ENCODE results near the gene ZC3H6. TPM values are rescaled to one million over a fixed set of nuclear protein-coding genes. Genes with fewer than 3 reads are reported as not detected.
"Not testable (repeated sequence)": the region's sequence is repeated elsewhere in the genome, so short reads cannot be mapped to it uniquely, and the experiment has no call there.

Gene ZC3H6
- total RNA-seq, 1 experiment from 2014 or later, result 10.0 TPM

GRCh38 chr2:112277596-112278220 is 2.3 kb downstream of the ZC3H6 start:
- DNase-seq (ENCODE audit: low spot score), result no peak
- no peak for ATAC-seq
- ChIA-PET CTCF (no interaction called here), POLR2A (interaction anchor here (1.2 kb wide), 1 partner anchor 23 kb away, joined by 4 read pairs; the partner anchor contains the start of gene ZC3H8)
- peak overlapping the region; percentile 79 for H3K4me3 Mint-ChIP-seq
- no peaks in the 10 kb centered on the region for H3K36me3 Mint-ChIP-seq
- H3K4me1 Mint-ChIP-seq, result peaks cover 24% of the 10 kb centered on the region
- no peaks in the 10 kb centered on the region for H3K9me3 Mint-ChIP-seq
- TF ChIP-seq MYBL2 (CRISPR knock-in tag; IDR thresholded peaks at IDR 0.05) (no peak), NFYB (CRISPR knock-in tag; conservative IDR thresholded peaks at IDR 0.05; ENCODE audit: low read depth) (no peak), ZNF121 (CRISPR knock-in tag; IDR thresholded peaks at IDR 0.05) (no peak), ATF1 (CRISPR knock-in tag; IDR thresholded peaks at IDR 0.05) (no peak), TEAD4 (CRISPR knock-in tag; IDR thresholded peaks at IDR 0.05) (no peak), RELA (CRISPR knock-in tag; IDR thresholded peaks at IDR 0.05; ENCODE audit: borderline replicate concordance) (no peak), ZNF232 (CRISPR knock-in tag; IDR thresholded peaks at IDR 0.05) (no peak), ATF6 (CRISPR knock-in tag; IDR thresholded peaks at IDR 0.05) (no peak), CREM (CRISPR knock-in tag; IDR thresholded peaks at IDR 0.05) (no peak)
- TF ChIP-seq, protein P1, sequence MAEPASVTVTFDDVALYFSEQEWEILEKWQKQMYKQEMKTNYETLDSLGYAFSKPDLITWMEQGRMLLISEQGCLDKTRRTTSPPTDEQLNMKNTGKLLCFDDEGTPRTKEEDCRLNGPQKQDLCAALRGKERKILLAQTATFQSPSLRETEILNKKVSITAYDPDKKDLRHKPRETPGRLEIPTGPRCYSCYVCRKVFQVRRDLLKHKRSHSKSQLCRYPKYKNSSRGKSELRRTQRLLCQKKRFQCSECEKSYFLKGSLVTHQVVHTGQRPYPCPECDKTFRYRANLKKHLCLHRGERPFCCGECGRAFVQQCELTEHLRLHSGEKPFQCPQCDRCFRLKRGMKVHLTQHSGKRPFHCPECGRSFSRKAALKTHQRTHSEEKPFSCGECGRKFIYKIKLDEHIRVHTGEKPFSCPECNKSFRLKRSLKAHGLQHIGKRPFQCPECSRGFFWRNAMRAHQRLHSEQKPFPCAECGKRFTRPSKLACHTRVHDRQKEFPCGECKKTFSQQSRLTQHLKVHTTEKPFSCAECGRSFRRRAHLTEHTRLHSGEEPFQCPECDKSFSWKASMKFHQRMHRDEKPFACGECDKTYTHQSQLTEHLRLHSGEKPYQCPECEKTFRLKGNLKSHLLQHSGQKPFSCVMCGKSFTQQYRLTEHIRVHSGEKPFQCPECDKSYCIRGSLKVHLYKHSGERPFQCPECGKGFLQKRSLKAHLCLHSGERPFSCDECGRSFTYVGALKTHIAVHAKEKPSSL (CRISPR knock-in tag; conservative IDR thresholded peaks at IDR 0.05), result no peak
- TF ChIP-seq, protein P2, sequence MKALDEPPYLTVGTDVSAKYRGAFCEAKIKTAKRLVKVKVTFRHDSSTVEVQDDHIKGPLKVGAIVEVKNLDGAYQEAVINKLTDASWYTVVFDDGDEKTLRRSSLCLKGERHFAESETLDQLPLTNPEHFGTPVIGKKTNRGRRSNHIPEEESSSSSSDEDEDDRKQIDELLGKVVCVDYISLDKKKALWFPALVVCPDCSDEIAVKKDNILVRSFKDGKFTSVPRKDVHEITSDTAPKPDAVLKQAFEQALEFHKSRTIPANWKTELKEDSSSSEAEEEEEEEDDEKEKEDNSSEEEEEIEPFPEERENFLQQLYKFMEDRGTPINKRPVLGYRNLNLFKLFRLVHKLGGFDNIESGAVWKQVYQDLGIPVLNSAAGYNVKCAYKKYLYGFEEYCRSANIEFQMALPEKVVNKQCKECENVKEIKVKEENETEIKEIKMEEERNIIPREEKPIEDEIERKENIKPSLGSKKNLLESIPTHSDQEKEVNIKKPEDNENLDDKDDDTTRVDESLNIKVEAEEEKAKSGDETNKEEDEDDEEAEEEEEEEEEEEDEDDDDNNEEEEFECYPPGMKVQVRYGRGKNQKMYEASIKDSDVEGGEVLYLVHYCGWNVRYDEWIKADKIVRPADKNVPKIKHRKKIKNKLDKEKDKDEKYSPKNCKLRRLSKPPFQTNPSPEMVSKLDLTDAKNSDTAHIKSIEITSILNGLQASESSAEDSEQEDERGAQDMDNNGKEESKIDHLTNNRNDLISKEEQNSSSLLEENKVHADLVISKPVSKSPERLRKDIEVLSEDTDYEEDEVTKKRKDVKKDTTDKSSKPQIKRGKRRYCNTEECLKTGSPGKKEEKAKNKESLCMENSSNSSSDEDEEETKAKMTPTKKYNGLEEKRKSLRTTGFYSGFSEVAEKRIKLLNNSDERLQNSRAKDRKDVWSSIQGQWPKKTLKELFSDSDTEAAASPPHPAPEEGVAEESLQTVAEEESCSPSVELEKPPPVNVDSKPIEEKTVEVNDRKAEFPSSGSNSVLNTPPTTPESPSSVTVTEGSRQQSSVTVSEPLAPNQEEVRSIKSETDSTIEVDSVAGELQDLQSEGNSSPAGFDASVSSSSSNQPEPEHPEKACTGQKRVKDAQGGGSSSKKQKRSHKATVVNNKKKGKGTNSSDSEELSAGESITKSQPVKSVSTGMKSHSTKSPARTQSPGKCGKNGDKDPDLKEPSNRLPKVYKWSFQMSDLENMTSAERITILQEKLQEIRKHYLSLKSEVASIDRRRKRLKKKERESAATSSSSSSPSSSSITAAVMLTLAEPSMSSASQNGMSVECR (CRISPR knock-in tag; IDR thresholded peaks at IDR 0.05; ENCODE audit: borderline replicate concordance), result no peak
- TF ChIP-seq, protein P3, sequence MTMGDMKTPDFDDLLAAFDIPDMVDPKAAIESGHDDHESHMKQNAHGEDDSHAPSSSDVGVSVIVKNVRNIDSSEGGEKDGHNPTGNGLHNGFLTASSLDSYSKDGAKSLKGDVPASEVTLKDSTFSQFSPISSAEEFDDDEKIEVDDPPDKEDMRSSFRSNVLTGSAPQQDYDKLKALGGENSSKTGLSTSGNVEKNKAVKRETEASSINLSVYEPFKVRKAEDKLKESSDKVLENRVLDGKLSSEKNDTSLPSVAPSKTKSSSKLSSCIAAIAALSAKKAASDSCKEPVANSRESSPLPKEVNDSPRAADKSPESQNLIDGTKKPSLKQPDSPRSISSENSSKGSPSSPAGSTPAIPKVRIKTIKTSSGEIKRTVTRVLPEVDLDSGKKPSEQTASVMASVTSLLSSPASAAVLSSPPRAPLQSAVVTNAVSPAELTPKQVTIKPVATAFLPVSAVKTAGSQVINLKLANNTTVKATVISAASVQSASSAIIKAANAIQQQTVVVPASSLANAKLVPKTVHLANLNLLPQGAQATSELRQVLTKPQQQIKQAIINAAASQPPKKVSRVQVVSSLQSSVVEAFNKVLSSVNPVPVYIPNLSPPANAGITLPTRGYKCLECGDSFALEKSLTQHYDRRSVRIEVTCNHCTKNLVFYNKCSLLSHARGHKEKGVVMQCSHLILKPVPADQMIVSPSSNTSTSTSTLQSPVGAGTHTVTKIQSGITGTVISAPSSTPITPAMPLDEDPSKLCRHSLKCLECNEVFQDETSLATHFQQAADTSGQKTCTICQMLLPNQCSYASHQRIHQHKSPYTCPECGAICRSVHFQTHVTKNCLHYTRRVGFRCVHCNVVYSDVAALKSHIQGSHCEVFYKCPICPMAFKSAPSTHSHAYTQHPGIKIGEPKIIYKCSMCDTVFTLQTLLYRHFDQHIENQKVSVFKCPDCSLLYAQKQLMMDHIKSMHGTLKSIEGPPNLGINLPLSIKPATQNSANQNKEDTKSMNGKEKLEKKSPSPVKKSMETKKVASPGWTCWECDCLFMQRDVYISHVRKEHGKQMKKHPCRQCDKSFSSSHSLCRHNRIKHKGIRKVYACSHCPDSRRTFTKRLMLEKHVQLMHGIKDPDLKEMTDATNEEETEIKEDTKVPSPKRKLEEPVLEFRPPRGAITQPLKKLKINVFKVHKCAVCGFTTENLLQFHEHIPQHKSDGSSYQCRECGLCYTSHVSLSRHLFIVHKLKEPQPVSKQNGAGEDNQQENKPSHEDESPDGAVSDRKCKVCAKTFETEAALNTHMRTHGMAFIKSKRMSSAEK (CRISPR knock-in tag; IDR thresholded peaks at IDR 0.05; ENCODE audit: borderline replicate concordance), result no peak
- TF ChIP-seq, protein P4, sequence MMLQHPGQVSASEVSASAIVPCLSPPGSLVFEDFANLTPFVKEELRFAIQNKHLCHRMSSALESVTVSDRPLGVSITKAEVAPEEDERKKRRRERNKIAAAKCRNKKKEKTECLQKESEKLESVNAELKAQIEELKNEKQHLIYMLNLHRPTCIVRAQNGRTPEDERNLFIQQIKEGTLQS (CRISPR knock-in tag; conservative IDR thresholded peaks at IDR 0.05), result no peak
- H3K27ac Mint-ChIP-seq, result no peak overlapping the region
- no peaks in the 10 kb centered on the region for H3K27me3 Mint-ChIP-seq (ENCODE audit: low read depth)

- H3K4me1 Mint-ChIP-seq; H3K27me3 Mint-ChIP-seq (ENCODE audit: low read depth); POLR2A ChIA-PET; H3K36me3 Mint-ChIP-seq; H3K4me3 Mint-ChIP-seq; H3K27ac Mint-ChIP-seq; CTCF ChIA-PET; DNase-seq (ENCODE audit: low spot score); ATAC-seq; H3K9me3 Mint-ChIP-seq: not testable (repeated sequence)
Measured at GRCh38 chr2:112282066-112282465, 6.7 kb downstream of the ZC3H6 start.

GRCh38 chr2:112283535-112283934 is 8.1 kb downstream of the ZC3H6 start:
- CTCF ChIA-PET, result not testable (repeated sequence)

More at GRCh38 chr2:112283535-112283934, 8.1 kb downstream of the ZC3H6 start:
- POLR2A ChIA-PET; ATAC-seq; H3K27me3 Mint-ChIP-seq (ENCODE audit: low read depth); H3K4me1 Mint-ChIP-seq; H3K27ac Mint-ChIP-seq; H3K4me3 Mint-ChIP-seq; DNase-seq (ENCODE audit: low spot score); H3K36me3 Mint-ChIP-seq; H3K9me3 Mint-ChIP-seq: not testable (repeated sequence)

All from WTC11 (cell line).